Liver (tissue), 9 donors: ENCODE data around the gene CDCA3. TPM values are rescaled to one million over a fixed set of nuclear protein-coding genes. Genes with fewer than 3 reads are reported as not detected.
A peak's percentile ranks its signal among the peaks of the same experiment; 100 is the strongest.

Experiments
- DNase-seq: peaks from one replicate; pipeline ENCODE4 v3.0.0-alpha.2; 2017; ENCODE audit warnings: low spot score
- H3K27ac ChIP-seq, 2 donors: one replicate each; pipeline ENCODE4 v1.7.0; 2013; ENCODE audit warnings: inconsistent platforms in 2 of 2, low read length in 2 of 2, control low read depth in 1 of 2, low read depth in 1 of 2, mild to moderate bottlenecking in 1 of 2
- H3K27me3 ChIP-seq, 4 donors: one replicate each; pipeline versions ENCODE4 v1.6.1 to v1.7.0; 2013; ENCODE audit warnings: low read length in 3 of 4, inconsistent platforms in 1 of 4, mild to moderate bottlenecking in 1 of 4, moderate library complexity in 1 of 4; ENCODE audit not compliant: control insufficient read depth in 4 of 4, insufficient read depth in 4 of 4
- H3K36me3 ChIP-seq, 4 donors: one replicate each; pipeline versions ENCODE4 v1.6.1 to v1.7.0; 2013; ENCODE audit warnings: low read length in 3 of 4, mild to moderate bottlenecking in 3 of 4, low read depth in 1 of 4, moderate library complexity in 1 of 4; ENCODE audit not compliant: control insufficient read depth in 4 of 4, insufficient read depth in 3 of 4
- H3K4me1 ChIP-seq, 4 donors: one replicate each; pipeline versions ENCODE4 v1.6.1 to v1.7.0; 2013; ENCODE audit warnings: low read length in 3 of 4, mild to moderate bottlenecking in 3 of 4, moderate library complexity in 1 of 4; ENCODE audit not compliant: control insufficient read depth in 4 of 4, insufficient read depth in 4 of 4
- H3K4me3 ChIP-seq, 3 donors: one replicate each; pipeline versions ENCODE4 v1.6.1 to v1.7.0; 2013; ENCODE audit warnings: low read length in 3 of 3, control low read depth in 1 of 3, low read depth in 1 of 3, mild to moderate bottlenecking in 1 of 3
- H3K9ac ChIP-seq, 2 donors: one replicate each; pipeline ENCODE4 v1.7.0; 2013; ENCODE audit warnings: low read length in 2 of 2, mild to moderate bottlenecking in 2 of 2, moderate library complexity in 2 of 2, control low read depth in 1 of 2, low read depth in 1 of 2
- H3K9me3 ChIP-seq, 4 donors: one replicate each; pipeline versions ENCODE4 v1.6.1 to v1.7.0; 2013; ENCODE audit warnings: low read length in 3 of 4; ENCODE audit not compliant: control insufficient read depth in 4 of 4
- EGR1 ChIP-seq, 2 donors: IDR thresholded peaks; 2 replicates each; pipeline ENCODE4 v1.6.1; 2016 to 2018; ENCODE audit warnings: antibody characterized with exemption in 2 of 2, low read depth in 2 of 2
- FOXA1 ChIP-seq: IDR thresholded peaks from 2 replicates; pipeline ENCODE4 v1.6.1; 2016; ENCODE audit warnings: antibody characterized with exemption
- FOXA2 ChIP-seq: IDR thresholded peaks from 2 replicates; pipeline ENCODE4 v1.6.1; 2016; ENCODE audit warnings: antibody characterized with exemption
- GABPA ChIP-seq, 2 donors: IDR thresholded peaks in 1 of 2; conservative IDR thresholded peaks in 1 of 2; 2 replicates each; pipeline ENCODE4 v1.6.1; 2016; ENCODE audit warnings: antibody characterized with exemption in 2 of 2, mild to moderate bottlenecking in 1 of 2, moderate library complexity in 1 of 2
- HNF4A ChIP-seq, 2 donors: conservative IDR thresholded peaks; 2 replicates each; pipeline ENCODE4 v1.6.1; 2016; ENCODE audit warnings: antibody characterized with exemption in 2 of 2, mild to moderate bottlenecking in 2 of 2
- HNF4G ChIP-seq: IDR thresholded peaks from 2 replicates; pipeline ENCODE4 v1.6.1; 2016; ENCODE audit warnings: antibody characterized with exemption
- JUND ChIP-seq, 2 donors: IDR thresholded peaks; 2 replicates each; pipeline ENCODE4 v1.6.1; 2016; ENCODE audit warnings: antibody characterized with exemption in 2 of 2
- NR2F2 ChIP-seq: IDR thresholded peaks from 2 replicates; pipeline ENCODE4 v1.6.1; 2016; ENCODE audit warnings: antibody characterized with exemption
- RAD21 ChIP-seq, 2 donors: IDR thresholded peaks; 2 replicates each; pipeline ENCODE4 v1.6.1; 2016; ENCODE audit warnings: antibody characterized with exemption in 2 of 2, mild to moderate bottlenecking in 2 of 2
- RXRA ChIP-seq, 2 donors: IDR thresholded peaks; 2 replicates each; pipeline ENCODE4 v1.6.1; 2017 to 2018; ENCODE audit warnings: antibody characterized with exemption in 2 of 2, mild to moderate bottlenecking in 1 of 2
- SP1 ChIP-seq: IDR thresholded peaks from 2 replicates; pipeline ENCODE4 v1.6.1; 2018; ENCODE audit warnings: antibody characterized with exemption, mild to moderate bottlenecking
- TAF1 ChIP-seq: conservative IDR thresholded peaks from 2 replicates; pipeline ENCODE4 v1.6.1; 2016; ENCODE audit warnings: antibody characterized with exemption, mild to moderate bottlenecking
- YY1 ChIP-seq: IDR thresholded peaks from 2 replicates; pipeline ENCODE4 v1.6.1; 2016; ENCODE audit warnings: antibody characterized with exemption, mild to moderate bottlenecking
- WGBS: extraction: QIAGEN DNeasy Blood & Tissue Kit; methylation state at CpG from one replicate; pipeline ENCODE4 v1.1.7; 2013; 5-methylcytosine and 5-hydroxymethylcytosine counted together
- polyA plus RNA-seq, 2 donors: library from polyadenylated mRNA; stranded (reverse) in 1 of 2; unstranded in 1 of 2; fragments of 200-250 nt in 1 of 2; fragments of >200 nt in 1 of 2; fragmentation: Nextera tagmentation in 1 of 2; extraction: Ambion mirVana in 1 of 2; gene quantifications; one replicate each; pipeline versions ENCODE4 v1.2.1 to v1.2.3, GENCODE V29; 2013 to 2015
- total RNA-seq, 2 donors: library from RNA; depleted of rRNA; stranded (reverse); fragments of >200 nt; gene quantifications; one replicate each; pipeline ENCODE4 v1.2.3, GENCODE V29; 2014
- TF ChIP-seq, protein P1 (sequence below): IDR thresholded peaks from 2 replicates; pipeline ENCODE4 v1.6.1; 2016; ENCODE audit warnings: antibody characterized with exemption
- TF ChIP-seq, protein P2 (sequence below): IDR thresholded peaks from 2 replicates; pipeline ENCODE4 v1.6.1; 2016; ENCODE audit warnings: antibody characterized with exemption, mild to moderate bottlenecking
- TF ChIP-seq, protein P3 (sequence below): IDR thresholded peaks from 2 replicates; pipeline ENCODE4 v1.6.1; 2016; ENCODE audit warnings: antibody characterized with exemption
- TF ChIP-seq, protein P4 (sequence below): fragments of 150-350 bp; IDR thresholded peaks from 2 replicates; pipeline ENCODE4 v1.5.1; 2017; ENCODE audit warnings: improper control_type of control experiment, low read depth, low read length; ENCODE audit not compliant: missing input control
- TF ChIP-seq, protein P5 (sequence below): IDR thresholded peaks from 2 replicates; pipeline ENCODE4 v1.6.1; 2016; ENCODE audit warnings: antibody characterized with exemption
- donor health status: healthy.
- donor health status: healthy.
- donor health status: healthy.
- donor health status: healthy.
- donor health status: healthy.

Gene CDCA3
- total and polyA plus RNA-seq, 4 donors, result 0.25 to 26.0 (median 2.6) TPM

DNA sequence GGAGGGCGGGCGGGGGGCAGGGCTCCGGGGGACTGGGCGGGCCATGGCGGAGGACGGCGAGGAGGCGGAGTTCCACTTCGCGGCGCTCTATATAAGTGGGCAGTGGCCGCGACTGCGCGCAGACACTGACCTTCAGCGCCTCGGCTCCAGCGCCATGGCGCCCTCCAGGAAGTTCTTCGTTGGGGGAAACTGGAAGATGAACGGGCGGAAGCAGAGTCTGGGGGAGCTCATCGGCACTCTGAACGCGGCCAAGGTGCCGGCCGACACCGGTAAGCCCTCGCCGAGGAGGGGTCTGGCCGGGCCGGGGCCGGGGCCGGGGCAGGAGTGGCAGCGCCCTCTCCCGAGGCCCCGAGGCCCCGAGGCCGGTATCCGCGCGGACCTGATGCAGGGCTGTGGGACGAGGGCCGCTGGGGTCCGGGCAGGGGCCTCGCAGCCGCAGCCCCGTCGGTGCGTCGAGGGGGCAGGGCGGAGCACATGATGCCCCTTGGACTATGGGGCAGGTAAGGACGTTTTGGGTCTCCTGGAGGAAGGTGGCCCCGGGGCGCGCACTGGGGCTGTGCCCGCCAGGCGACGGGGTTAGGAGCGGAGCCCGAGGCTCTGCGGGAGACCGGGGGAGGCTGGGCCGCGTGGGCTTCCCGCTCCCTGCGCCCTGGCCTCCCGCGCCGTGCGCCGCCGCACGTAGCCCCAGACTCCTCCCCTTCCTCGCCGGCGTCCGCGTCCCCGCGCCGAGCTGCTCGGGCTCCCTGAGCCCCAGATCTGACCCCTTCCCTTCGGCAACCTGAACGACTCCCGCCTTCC, 16.5 kb upstream of the CDCA3 start, which contains the start of gene TPI1:
TSS of gene TPI1 (plus strand) at position 119 of the 798 bp plus-strand sequence. CDS start at position 155, 36 bp downstream.
- TF ChIP-seq YY1, result peak; percentile 93
- TF ChIP-seq NR2F2, result no peak
- TF ChIP-seq, protein P1, sequence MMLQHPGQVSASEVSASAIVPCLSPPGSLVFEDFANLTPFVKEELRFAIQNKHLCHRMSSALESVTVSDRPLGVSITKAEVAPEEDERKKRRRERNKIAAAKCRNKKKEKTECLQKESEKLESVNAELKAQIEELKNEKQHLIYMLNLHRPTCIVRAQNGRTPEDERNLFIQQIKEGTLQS, result no peak
- peak; percentile 4 for TF ChIP-seq SP1
- TF ChIP-seq, protein P2, sequence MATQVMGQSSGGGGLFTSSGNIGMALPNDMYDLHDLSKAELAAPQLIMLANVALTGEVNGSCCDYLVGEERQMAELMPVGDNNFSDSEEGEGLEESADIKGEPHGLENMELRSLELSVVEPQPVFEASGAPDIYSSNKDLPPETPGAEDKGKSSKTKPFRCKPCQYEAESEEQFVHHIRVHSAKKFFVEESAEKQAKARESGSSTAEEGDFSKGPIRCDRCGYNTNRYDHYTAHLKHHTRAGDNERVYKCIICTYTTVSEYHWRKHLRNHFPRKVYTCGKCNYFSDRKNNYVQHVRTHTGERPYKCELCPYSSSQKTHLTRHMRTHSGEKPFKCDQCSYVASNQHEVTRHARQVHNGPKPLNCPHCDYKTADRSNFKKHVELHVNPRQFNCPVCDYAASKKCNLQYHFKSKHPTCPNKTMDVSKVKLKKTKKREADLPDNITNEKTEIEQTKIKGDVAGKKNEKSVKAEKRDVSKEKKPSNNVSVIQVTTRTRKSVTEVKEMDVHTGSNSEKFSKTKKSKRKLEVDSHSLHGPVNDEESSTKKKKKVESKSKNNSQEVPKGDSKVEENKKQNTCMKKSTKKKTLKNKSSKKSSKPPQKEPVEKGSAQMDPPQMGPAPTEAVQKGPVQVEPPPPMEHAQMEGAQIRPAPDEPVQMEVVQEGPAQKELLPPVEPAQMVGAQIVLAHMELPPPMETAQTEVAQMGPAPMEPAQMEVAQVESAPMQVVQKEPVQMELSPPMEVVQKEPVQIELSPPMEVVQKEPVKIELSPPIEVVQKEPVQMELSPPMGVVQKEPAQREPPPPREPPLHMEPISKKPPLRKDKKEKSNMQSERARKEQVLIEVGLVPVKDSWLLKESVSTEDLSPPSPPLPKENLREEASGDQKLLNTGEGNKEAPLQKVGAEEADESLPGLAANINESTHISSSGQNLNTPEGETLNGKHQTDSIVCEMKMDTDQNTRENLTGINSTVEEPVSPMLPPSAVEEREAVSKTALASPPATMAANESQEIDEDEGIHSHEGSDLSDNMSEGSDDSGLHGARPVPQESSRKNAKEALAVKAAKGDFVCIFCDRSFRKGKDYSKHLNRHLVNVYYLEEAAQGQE, result peak; percentile 92
- TF ChIP-seq FOXA1, result no peak
- TF ChIP-seq HNF4A (conservative IDR thresholded peaks at IDR 0.05), result peak; percentile 17 to 29
- no peak for TF ChIP-seq EGR1 (IDR thresholded peaks at IDR 0.05; ENCODE audit: low read depth in 2 of 2)
- TF ChIP-seq, protein P3, sequence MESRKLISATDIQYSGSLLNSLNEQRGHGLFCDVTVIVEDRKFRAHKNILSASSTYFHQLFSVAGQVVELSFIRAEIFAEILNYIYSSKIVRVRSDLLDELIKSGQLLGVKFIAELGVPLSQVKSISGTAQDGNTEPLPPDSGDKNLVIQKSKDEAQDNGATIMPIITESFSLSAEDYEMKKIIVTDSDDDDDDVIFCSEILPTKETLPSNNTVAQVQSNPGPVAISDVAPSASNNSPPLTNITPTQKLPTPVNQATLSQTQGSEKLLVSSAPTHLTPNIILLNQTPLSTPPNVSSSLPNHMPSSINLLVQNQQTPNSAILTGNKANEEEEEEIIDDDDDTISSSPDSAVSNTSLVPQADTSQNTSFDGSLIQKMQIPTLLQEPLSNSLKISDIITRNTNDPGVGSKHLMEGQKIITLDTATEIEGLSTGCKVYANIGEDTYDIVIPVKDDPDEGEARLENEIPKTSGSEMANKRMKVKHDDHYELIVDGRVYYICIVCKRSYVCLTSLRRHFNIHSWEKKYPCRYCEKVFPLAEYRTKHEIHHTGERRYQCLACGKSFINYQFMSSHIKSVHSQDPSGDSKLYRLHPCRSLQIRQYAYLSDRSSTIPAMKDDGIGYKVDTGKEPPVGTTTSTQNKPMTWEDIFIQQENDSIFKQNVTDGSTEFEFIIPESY, result no peak
- no peak for TF ChIP-seq RXRA (IDR thresholded peaks at IDR 0.05)
- TF ChIP-seq TAF1, result peak; percentile 94
- no peak for TF ChIP-seq GABPA (IDR thresholded peaks at IDR 0.05 in 1 of 2, conservative IDR thresholded peaks at IDR 0.05 in 1 of 2)
- TF ChIP-seq, protein P4, sequence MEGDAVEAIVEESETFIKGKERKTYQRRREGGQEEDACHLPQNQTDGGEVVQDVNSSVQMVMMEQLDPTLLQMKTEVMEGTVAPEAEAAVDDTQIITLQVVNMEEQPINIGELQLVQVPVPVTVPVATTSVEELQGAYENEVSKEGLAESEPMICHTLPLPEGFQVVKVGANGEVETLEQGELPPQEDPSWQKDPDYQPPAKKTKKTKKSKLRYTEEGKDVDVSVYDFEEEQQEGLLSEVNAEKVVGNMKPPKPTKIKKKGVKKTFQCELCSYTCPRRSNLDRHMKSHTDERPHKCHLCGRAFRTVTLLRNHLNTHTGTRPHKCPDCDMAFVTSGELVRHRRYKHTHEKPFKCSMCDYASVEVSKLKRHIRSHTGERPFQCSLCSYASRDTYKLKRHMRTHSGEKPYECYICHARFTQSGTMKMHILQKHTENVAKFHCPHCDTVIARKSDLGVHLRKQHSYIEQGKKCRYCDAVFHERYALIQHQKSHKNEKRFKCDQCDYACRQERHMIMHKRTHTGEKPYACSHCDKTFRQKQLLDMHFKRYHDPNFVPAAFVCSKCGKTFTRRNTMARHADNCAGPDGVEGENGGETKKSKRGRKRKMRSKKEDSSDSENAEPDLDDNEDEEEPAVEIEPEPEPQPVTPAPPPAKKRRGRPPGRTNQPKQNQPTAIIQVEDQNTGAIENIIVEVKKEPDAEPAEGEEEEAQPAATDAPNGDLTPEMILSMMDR, result no peak
- TF ChIP-seq, protein P5, sequence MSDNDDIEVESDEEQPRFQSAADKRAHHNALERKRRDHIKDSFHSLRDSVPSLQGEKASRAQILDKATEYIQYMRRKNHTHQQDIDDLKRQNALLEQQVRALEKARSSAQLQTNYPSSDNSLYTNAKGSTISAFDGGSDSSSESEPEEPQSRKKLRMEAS, result no peak
- no peak for TF ChIP-seq JUND (IDR thresholded peaks at IDR 0.05)
- TF ChIP-seq FOXA2, result no peak
- TF ChIP-seq HNF4G, result no peak
- TF ChIP-seq RAD21 (IDR thresholded peaks at IDR 0.05), result no peak
- Histone ChIP-seq H3K9me3 (no peaks in the 10 kb centered on the region), H3K4me1 (peaks cover 3 to 45% (median 40%) of the 10 kb centered on the region in 4 donors), H3K36me3 (peaks cover 4 to 35% (median 15%) of the 10 kb centered on the region in 4 donors), H3K4me3 (peak within 1 kb of the TSS; percentile 81 to 95 (median 91)), H3K27me3 (no peaks in the 10 kb centered on the region), H3K27ac (peak within 1 kb of the TSS; percentile 96 to 99), H3K9ac (peak within 1 kb of the TSS; percentile 66 to 81)
- WGBS, result under 1% methylated on average over 86 of the region's 86 CpGs
- peak; percentile 89 for DNase-seq
